HG03139 (cell line): ENCODE data around the gene ST3GAL6.
A peak's percentile ranks its signal among the peaks of the same experiment; 100 is the strongest.

Experiments used
- ATAC-seq: cut with Tn5 transposase; IDR thresholded peaks from one replicate; pipeline ENCODE4 v1.9.1; 2021; ENCODE audit not compliant: unreplicated experiment

Gene ST3GAL6

DNA sequence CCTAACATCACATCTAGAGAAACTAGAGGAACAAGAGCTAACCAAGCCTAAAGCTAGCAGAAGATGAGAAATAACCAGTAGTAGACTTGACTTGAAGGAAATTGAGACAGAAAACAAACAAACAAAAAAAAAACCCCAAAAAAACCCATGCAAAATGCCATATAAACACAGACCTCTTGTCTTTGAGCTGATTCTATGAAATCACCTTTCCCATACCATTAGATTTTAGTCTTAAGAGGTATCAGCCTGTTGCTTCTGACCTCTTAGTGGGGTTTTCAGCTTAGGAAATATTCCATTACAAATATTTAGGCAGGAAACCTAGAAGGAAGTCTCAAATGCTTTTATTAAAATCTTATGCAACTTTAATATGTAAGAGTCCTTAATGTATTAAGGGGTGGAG lies 23.9 kb upstream of the ST3GAL6 start:
- ATAC-seq = no peak

DNA sequence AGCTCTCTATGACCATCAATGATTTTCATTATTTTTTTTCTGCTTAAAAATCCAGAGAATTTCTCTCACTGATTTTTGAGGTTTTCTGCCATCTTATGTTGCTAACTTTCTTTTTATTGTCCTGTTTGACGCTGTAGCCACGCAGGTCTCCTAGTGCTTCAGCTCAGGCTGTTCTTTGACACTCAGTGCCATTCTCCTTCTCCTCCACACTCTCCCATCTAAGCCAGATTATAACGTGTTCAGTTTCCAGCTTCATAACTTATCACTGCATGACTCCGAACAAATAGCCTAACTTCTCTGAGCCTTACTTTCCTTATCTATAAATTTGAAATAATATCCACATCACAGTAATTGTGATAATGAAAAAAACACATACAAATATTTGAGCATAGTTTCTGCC lies 22.8 kb upstream of the ST3GAL6 start:
- ATAC-seq = no peak

DNA sequence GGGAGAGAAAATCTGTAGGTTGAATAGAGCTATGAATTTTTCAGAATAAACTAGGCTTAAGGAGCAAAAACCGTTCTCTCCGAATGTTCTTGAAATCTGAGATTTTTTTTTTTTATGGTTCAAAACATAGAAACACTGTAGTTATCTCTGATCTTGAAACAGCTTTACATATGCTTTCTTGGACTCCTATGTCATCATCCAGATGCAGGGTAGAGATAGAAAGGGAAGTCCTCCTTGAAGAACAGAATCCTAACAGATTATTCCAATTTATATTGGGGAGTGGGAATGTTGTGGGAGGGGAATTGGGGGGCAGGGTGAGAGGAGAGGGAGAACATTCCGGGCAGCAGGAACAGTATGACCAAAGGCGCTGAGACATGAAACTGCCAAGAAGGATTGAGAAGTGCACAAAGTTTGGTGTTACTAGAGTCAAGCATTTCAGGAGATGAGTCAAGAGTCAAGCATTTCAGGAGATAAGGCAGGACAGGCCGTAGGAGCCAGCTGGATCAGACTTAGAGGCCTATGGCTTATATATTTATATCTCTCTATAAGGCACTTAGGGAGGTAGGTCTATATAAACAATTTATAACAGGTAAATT lies 21.9 kb upstream of the ST3GAL6 start:
- ATAC-seq = no peak

DNA sequence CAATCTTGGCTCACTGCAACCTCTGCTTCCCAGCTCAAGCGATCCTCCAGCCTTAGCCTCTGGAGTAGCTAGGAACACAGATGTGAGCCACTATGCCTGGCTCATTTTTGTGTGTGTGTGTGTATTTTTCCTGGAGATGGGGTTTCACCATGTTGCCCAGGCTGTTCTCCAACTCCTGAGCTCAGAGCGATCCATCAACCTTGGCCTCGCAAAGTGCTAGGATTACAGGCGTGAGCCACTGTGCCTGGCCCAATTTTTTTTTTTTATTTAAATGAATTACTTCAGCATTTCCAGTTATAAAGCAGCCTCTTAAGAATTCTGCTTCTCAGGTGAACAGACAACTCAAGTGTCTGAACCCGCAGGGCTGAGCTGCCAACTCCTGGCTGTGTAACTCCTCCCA lies 20.1 kb upstream of the ST3GAL6 start:
- ATAC-seq = no peak

GRCh38 chr3:98744283-98744682 lies 18.9 kb upstream of the ST3GAL6 start:
- ATAC-seq = no peak

GRCh38 chr3:98745718-98746117 lies 17.4 kb upstream of the ST3GAL6 start:
- ATAC-seq = no peak

GRCh38 chr3:98746122-98746521 lies 17.0 kb upstream of the ST3GAL6 start:
- ATAC-seq = no peak

GRCh38 chr3:98746882-98747281 lies 16.3 kb upstream of the ST3GAL6 start:
- ATAC-seq = no peak

DNA sequence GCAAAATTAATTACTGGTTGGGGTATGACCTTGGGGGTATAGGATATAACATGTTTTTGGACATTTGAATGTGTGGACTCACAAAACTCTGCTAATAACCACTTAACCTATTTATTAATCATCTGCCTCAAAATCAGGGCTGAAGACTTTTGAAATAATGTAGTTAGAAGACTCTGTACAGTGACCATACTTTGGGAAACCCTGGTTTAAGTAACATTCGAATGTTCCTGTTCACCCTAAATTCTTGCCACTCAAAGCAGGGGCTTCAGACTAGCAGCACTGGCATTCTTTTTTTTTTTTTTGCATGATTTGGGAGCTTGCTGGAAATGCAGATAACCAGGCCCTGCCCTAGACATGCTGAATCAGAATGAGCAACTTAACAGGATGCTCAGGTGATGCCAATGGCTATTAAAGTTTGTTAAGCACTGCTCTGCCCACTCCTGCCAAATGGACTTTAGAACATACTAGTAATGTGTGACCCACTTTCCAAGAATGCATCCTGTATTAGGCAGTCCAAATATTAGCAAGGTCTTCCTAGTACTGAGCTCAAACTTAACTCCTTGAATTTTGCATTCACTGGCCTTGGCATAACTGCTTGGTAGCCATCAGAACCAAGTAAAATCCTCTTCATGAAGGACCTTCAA lies 12.7 kb upstream of the ST3GAL6 start:
- ATAC-seq = no peak

DNA sequence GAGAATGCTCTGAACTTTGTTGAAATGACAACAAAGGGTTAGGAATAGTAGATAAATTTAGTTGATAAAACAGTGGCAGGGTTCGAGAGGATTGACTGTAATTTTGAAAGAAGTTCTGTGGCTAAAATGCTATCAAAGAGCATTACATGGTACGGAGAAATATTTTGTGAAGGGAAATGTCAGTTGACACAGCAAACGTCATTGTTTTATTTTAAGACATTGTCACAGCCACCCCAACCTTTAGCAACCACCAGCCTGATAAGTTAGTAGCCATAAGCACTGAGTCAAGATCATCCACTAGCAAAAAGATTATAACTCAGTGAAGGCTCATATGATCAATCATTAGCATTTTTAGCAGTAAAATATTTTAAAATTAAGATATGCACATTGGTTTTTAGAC lies 8.7 kb upstream of the ST3GAL6 start:
- ATAC-seq = no peak

- no peak for ATAC-seq
These were observed 7.5 kb upstream of the ST3GAL6 start for GRCh38 chr3:98755601-98756000.

GRCh38 chr3:98759629-98760028 lies 3.5 kb upstream of the ST3GAL6 start:
- no peak for ATAC-seq

DNA sequence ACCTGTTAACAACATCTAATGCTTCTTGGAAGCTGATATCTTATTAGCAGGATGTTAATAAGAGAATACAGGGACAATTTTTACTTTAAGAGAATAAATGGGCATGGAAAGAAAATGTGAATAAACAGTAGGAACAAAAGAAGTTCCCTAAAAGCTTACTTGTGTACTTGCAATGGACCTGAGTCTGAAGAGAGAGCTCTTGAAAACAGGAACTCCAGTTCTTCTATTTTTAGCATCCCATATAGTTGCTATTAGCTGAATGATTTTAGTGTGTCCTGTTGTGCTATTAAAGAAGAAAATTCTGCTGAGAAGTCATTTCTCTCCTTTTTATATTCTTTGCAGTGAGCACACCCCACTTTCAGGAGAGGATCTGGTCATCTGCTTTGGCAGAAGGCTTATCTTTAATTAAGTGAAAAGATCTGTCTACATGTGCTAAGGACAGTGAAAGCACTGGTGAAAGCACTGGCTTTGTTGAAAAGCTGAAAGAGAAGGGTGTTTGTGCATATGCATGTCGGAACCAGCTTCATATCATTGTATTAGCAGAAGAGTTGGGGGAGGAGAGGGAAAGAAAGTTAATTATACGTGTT lies 1.4 kb upstream of the ST3GAL6 start:
- no peak for ATAC-seq

GRCh38 chr3:98763819-98764418 lies 779 bp downstream of the ST3GAL6 start:
- no peak for ATAC-seq

DNA sequence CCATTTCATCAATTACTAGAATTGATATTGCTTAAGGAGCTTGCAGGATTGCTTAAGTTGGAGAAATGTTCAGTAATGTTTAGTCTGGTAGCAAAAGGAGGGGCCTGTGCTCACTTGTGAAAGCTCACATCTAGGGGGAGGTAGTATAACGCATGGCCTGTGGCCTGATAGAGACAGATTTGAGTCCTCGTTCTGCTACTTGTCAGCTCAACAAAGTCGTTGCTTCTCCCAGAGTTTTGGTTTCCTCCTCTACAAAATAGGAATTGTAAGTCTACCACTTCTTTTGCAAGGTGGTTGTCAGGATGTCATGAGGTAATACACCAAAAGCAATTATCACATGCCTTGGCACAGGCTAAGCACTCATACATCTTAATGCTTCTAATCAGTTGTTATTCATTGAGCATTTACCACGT lies 1.3 kb downstream of the ST3GAL6 start:
- no peak for ATAC-seq

GRCh38 chr3:98765721-98766120 lies 2.6 kb downstream of the ST3GAL6 start:
- ATAC-seq = no peak

DNA sequence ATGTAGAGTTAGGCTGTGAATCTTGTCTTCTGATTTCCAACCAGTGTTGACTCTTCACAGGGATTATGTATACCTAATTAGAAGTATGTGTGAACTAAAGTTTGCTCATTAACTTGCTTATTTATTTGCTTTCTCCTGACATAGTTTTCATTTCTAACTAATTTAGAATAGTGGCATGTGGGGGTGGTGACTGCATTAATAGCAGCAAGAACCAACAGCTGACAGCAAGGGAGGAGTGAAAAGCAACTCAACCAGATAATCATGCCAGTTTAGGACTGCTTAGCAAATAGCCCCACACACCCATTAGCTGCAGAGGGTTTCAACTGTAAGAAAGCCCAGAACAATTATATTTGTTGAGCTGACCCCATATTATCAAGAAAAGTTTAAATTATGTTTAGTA lies 3.8 kb downstream of the ST3GAL6 start:
- no peak for ATAC-seq

GRCh38 chr3:98768961-98769360 lies 5.8 kb downstream of the ST3GAL6 start:
- ATAC-seq = no peak

DNA sequence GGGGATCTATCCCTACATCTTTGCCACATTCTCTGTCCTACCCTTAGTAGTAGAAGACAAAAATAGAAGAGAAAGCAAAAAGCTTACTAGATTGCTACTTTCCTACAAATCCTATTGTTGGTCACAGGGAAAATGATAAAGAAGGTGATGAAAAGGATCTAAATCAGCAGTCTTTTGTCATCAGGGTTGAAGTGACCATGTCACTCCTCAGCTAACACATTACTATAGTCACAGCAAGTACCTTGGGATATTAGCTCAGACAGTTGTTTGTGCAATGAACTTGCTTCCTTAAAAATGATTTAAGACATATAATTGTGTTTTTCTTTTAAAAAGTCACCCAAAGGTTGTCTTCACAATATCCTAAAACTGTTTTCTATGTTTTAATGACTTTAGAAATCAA lies 6.3 kb downstream of the ST3GAL6 start:
- ATAC-seq = no peak

- ATAC-seq = peak; percentile 89
These were observed 7.3 kb downstream of the ST3GAL6 start for GRCh38 chr3:98770261-98771039.

DNA sequence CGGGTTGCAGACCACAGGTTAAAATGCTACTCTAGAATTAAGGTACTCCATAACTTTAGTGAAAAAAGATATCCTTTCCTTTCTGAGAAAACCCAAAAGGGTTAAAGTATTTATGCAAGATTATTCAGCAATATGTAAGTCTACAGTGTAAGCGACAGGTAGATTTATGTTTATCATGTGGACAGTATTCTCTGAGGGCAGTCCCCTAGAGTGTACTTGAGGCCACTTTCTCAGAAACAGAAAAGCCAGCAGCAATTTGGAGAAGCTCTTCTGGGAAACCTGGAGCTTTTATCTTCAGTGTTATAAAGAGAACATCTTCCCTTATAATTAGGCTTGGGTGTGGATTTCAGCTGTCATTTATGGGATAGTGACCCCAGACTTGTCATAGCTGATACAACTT lies 8.9 kb downstream of the ST3GAL6 start:
- no peak for ATAC-seq
